ENCODE results near the gene NGLY1. TPM values are rescaled to one million over a fixed set of nuclear protein-coding genes. Genes with fewer than 3 reads are reported as not detected.

Gene NGLY1
- total and polyA plus RNA-seq, 9 of the 15 experiments (the other 6 are each of a cell fraction or from before 2014, with no cell fraction given): 52.2 to 124 (median 87.6) TPM

- TF ChIP-seq, protein P1, sequence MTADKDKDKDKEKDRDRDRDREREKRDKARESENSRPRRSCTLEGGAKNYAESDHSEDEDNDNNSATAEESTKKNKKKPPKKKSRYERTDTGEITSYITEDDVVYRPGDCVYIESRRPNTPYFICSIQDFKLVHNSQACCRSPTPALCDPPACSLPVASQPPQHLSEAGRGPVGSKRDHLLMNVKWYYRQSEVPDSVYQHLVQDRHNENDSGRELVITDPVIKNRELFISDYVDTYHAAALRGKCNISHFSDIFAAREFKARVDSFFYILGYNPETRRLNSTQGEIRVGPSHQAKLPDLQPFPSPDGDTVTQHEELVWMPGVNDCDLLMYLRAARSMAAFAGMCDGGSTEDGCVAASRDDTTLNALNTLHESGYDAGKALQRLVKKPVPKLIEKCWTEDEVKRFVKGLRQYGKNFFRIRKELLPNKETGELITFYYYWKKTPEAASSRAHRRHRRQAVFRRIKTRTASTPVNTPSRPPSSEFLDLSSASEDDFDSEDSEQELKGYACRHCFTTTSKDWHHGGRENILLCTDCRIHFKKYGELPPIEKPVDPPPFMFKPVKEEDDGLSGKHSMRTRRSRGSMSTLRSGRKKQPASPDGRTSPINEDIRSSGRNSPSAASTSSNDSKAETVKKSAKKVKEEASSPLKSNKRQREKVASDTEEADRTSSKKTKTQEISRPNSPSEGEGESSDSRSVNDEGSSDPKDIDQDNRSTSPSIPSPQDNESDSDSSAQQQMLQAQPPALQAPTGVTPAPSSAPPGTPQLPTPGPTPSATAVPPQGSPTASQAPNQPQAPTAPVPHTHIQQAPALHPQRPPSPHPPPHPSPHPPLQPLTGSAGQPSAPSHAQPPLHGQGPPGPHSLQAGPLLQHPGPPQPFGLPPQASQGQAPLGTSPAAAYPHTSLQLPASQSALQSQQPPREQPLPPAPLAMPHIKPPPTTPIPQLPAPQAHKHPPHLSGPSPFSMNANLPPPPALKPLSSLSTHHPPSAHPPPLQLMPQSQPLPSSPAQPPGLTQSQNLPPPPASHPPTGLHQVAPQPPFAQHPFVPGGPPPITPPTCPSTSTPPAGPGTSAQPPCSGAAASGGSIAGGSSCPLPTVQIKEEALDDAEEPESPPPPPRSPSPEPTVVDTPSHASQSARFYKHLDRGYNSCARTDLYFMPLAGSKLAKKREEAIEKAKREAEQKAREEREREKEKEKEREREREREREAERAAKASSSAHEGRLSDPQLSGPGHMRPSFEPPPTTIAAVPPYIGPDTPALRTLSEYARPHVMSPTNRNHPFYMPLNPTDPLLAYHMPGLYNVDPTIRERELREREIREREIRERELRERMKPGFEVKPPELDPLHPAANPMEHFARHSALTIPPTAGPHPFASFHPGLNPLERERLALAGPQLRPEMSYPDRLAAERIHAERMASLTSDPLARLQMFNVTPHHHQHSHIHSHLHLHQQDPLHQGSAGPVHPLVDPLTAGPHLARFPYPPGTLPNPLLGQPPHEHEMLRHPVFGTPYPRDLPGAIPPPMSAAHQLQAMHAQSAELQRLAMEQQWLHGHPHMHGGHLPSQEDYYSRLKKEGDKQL (CRISPR knock-in tag; IDR thresholded peaks at IDR 0.05; ENCODE audit: borderline replicate concordance): no peak
- TF ChIP-seq TSHZ1 (CRISPR knock-in tag; IDR thresholded peaks at IDR 0.05): no peak
- no peak for TF ChIP-seq CREBBP (IDR thresholded peaks at IDR 0.05; ENCODE audit: low read depth, low read length)
- peak; percentile 88 for TF ChIP-seq ATF3 (IDR thresholded peaks at IDR 0.05)
- peak; percentile 81 for TF ChIP-seq ATF3 (CRISPR knock-in tag; conservative IDR thresholded peaks at IDR 0.05)
- no peak for TF ChIP-seq RBM25 (IDR thresholded peaks at IDR 0.05; ENCODE audit: low read depth, low read length, severe bottlenecking)
- TF ChIP-seq XRCC4 (IDR thresholded peaks at IDR 0.05; ENCODE audit: extremely low read depth, insufficient read depth, insufficient read length): no peak
- TF ChIP-seq SMARCE1 (IDR thresholded peaks at IDR 0.05): peak; percentile 55; the same call in 1 of the 2 replicates
- TF ChIP-seq PRPF4 (IDR thresholded peaks at IDR 0.05; ENCODE audit: insufficient read depth, low read depth, low read length, poor library complexity, severe bottlenecking): no peak
- peak; percentile 95 for TF ChIP-seq BHLHE40 (IDR thresholded peaks at IDR 0.05; ENCODE audit: low read length)
- TF ChIP-seq CEBPG (CRISPR knock-in tag; IDR thresholded peaks at IDR 0.05): no peak
- TF ChIP-seq CEBPG (tag; conservative IDR thresholded peaks at IDR 0.05 in 1 of 2, IDR thresholded peaks at IDR 0.05 in 1 of 2): no peak
- TF ChIP-seq ZNF444 (CRISPR knock-in tag; IDR thresholded peaks at IDR 0.05): 0 out of 2 replicates have a peak, but pooled peaks have one; percentile 26
- no peak for TF ChIP-seq ZNF79 (CRISPR knock-in tag; IDR thresholded peaks at IDR 0.05; ENCODE audit: low read depth)
- TF ChIP-seq CREB3 (tag; conservative IDR thresholded peaks at IDR 0.05; ENCODE audit: low read depth): no peak
Measured at GRCh38 chr3:25789596-25790556, 6.6 kb upstream of the NGLY1 start, which contains the start of gene OXSM (continued).
